Upper lobe of left lung (tissue), 6 donors: Measurements from ENCODE around the gene SCGB3A2. TPM values are rescaled to one million over a fixed set of nuclear protein-coding genes. Genes with fewer than 3 reads are reported as not detected.
"Not testable (repeated sequence)": the region's sequence is repeated elsewhere in the genome, so short reads cannot be mapped to it uniquely, and the experiment has no call there.

Source experiments
- ATAC-seq, 2 donors: fragments of 200-7000 bp; cut with Tn5 transposase; one replicate each; pipeline ENCODE4 v1.9.1; 2022; ENCODE audit warnings: mild to moderate bottlenecking in 2 of 2, moderate library complexity in 2 of 2; ENCODE audit not compliant: low FRiP score in 2 of 2
- DNase-seq, 2 donors: peaks; one replicate each; pipeline ENCODE4 v3.0.0-alpha.2; 2019 to 2020
- H3K27ac ChIP-seq, 4 donors: fragments of 200-600 bp; sonication (generic); one replicate each; pipeline ENCODE4 v1.5.1; 2016 to 2019
- H3K27me3 ChIP-seq, 4 donors: fragments of 200-600 bp; sonication (generic); one replicate each; pipeline ENCODE4 v1.5.1; 2017 to 2019
- H3K36me3 ChIP-seq, 4 donors: fragments of 200-600 bp; sonication (generic); one replicate each; pipeline ENCODE4 v1.5.1; 2016 to 2019
- H3K4me1 ChIP-seq, 4 donors: fragments of 200-600 bp; sonication (generic); one replicate each; pipeline ENCODE4 v1.5.1; 2018 to 2019
- H3K4me3 ChIP-seq, 4 donors: fragments of 200-600 bp; sonication (generic); one replicate each; pipeline ENCODE4 v1.5.1; 2017 to 2019; ENCODE audit warnings: mild to moderate bottlenecking in 2 of 4, moderate library complexity in 1 of 4
- H3K9me3 ChIP-seq, 4 donors: fragments of 200-600 bp; sonication (generic); one replicate each; pipeline ENCODE4 v1.5.1; 2018 to 2019
- EP300 ChIP-seq, 4 donors: sonication (generic); formaldehyde crosslinking; IDR thresholded peaks; one replicate each; pipeline ENCODE4 v1.5.1; 2017; ENCODE audit warnings: antibody characterized with exemption in 4 of 4, control low read depth in 2 of 4
- POLR2A ChIP-seq, 4 donors: fragments of 450-650 bp; IDR thresholded peaks; one replicate each; pipeline ENCODE4 v1.5.1; 2016 to 2017; ENCODE audit warnings: antibody characterized with exemption in 4 of 4, mild to moderate bottlenecking in 2 of 4
- POLR2AphosphoS5 ChIP-seq, 2 donors: sonication (generic); formaldehyde crosslinking; IDR thresholded peaks; one replicate each; pipeline ENCODE4 v1.5.1; 2017; ENCODE audit warnings: antibody characterized with exemption in 2 of 2
- WGBS, 2 donors: methylation state at CpG; one replicate each; pipeline ENCODE4 v1.1.5; 2017 to 2018; 5-methylcytosine and 5-hydroxymethylcytosine counted together
- total RNA-seq, 6 donors: library from RNA; depleted of rRNA in 4 of 6; stranded (reverse); fragments of >200 nt in 4 of 6; gene quantifications; one replicate each; pipeline versions ENCODE4 v1.1.0 to v1.2.1, GENCODE V29; 2016 to 2021
- TF ChIP-seq, protein P1 (sequence below), 6 experiments: fragments of 450-650 bp in 4 of 6; fragments of 200-600 bp in 2 of 6; sonication (generic) in 2 of 6; IDR thresholded peaks; one replicate each; pipeline ENCODE4 v1.5.1; 2016 to 2019; ENCODE audit warnings: antibody characterized with exemption in 6 of 6
- donor health status: DM: no; HTN: no; CAD: no; lungs with moderate emphysema.
- donor health status: DM: no; HTN: yes; CAD: no; lungs with severe emphysema.

Gene SCGB3A2
- total RNA-seq, 6 donors from 2014 or later: 324 to 1,419 (median 520) TPM

DNA sequence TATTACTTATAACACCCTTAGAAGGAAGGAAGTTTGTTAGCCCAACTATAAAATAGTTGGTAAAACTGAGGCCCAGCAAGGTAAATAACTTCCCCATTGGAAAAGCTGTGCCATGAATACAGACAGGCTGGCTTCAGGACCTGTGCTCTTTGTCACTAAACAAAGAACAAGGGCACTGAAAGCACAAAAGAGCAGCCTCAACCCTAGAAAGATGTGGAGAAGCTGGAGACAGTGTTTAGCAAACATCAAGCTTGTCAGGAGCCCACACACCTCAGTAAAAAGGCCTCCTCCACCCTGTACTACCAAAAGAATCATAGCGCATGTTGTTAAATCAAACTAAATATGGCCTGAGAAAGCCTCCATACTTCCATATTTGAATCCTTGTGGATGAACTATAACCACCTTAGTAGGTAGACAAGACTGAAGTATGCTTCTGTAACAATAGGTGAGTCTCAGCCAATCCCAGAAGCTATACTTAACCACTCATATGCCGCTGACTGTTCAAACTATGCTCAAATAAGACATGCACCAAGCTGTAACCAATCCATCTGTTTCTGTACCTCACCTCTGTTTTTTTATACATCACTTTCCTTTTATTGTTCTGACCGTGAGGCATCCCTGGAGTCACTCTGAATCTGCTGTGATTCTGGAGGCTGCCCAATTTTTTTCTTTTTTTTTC lies 18.4 kb upstream of the SCGB3A2 start:
- DNase-seq: no peak
- TF ChIP-seq POLR2AphosphoS5 (IDR thresholded peaks at IDR 0.05) (no peak), EP300 (IDR thresholded peaks at IDR 0.05) (no peak), POLR2A (IDR thresholded peaks at IDR 0.05) (no peak)
- TF ChIP-seq, protein P1, sequence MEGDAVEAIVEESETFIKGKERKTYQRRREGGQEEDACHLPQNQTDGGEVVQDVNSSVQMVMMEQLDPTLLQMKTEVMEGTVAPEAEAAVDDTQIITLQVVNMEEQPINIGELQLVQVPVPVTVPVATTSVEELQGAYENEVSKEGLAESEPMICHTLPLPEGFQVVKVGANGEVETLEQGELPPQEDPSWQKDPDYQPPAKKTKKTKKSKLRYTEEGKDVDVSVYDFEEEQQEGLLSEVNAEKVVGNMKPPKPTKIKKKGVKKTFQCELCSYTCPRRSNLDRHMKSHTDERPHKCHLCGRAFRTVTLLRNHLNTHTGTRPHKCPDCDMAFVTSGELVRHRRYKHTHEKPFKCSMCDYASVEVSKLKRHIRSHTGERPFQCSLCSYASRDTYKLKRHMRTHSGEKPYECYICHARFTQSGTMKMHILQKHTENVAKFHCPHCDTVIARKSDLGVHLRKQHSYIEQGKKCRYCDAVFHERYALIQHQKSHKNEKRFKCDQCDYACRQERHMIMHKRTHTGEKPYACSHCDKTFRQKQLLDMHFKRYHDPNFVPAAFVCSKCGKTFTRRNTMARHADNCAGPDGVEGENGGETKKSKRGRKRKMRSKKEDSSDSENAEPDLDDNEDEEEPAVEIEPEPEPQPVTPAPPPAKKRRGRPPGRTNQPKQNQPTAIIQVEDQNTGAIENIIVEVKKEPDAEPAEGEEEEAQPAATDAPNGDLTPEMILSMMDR (IDR thresholded peaks at IDR 0.05): no peak
- Histone ChIP-seq H3K4me3 (no peak overlapping the region), H3K9me3 (no peaks in the 10 kb centered on the region), H3K36me3 (no peaks in the 10 kb centered on the region), H3K27me3 (no peaks in the 10 kb centered on the region), H3K4me1 (peaks cover 0 to 11% (median 5%) of the 10 kb centered on the region in 4 donors), H3K27ac (no peak overlapping the region)
- ATAC-seq: no peak
- WGBS, 2 donors: 81 to 82% methylated on average over 3 of the region's 3 CpGs

DNA sequence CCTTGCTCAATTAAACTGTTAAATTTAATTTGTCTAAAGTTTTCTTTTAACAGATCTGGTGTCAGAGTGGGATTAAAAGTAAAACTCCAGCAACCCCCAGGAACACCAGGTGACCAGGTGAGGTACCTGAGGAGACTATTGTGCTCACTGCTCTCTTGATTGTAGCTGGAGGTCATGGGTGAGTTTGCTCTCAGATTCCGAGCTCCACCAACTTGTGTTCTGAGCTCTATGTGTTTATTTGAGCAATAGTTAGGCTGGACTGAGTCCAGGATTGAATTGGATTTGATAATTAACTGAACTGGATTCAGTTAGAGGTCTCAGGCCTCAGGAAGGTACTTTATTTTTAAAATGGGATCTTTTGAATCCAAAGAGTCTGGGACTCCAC lies 17.9 kb upstream of the SCGB3A2 start:
- Histone ChIP-seq H3K4me3 (no peak overlapping the region), H3K36me3 (no peaks in the 10 kb centered on the region), H3K27me3 (no peaks in the 10 kb centered on the region), H3K27ac (no peak overlapping the region), H3K9me3 (no peaks in the 10 kb centered on the region), H3K4me1 (peaks cover 0 to 11% (median 5%) of the 10 kb centered on the region in 4 donors)
- TF ChIP-seq POLR2AphosphoS5 (IDR thresholded peaks at IDR 0.05) (no peak), EP300 (IDR thresholded peaks at IDR 0.05) (no peak), POLR2A (IDR thresholded peaks at IDR 0.05) (no peak)
- TF ChIP-seq, protein P1 (IDR thresholded peaks at IDR 0.05): no peak
- DNase-seq: no peak
- 39 to 75% methylated on average over 1 of the region's 1 CpG for WGBS, 2 donors
- no peak for ATAC-seq

DNA sequence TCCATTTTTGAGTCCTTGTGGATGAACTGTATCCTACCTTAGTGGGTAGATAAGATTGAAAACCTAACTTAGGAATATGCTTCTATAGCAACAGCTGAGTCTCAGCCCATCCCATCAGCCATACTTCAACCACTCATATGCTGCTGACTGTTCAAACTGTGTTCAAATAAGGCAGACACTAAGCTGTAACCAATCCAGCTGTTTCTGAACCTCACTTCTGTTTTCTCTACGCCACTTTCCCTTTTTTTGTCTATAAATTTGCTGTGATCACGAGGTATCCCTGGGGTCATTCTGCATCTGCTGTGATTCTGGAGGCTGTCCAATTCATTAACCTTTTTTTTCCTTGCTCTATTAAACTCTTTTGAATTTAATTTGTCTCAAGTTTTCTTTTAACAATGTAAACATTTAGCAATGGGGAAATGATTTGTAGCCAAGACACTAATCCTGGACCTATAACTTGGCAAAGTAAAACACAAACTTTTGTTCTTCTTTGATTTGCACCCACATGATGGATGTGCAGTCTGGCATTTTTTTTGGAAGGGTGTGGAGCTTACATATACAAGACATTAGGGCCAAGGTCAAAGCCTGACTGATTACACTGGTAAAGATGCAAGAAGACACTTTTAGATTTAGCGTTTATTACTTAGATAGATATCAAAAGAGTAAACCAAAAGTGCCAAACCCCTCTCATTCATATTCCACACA lies 14.9 kb upstream of the SCGB3A2 start:
- Histone ChIP-seq H3K36me3 (no peaks in the 10 kb centered on the region), H3K4me3 (no peak overlapping the region), H3K9me3 (no peaks in the 10 kb centered on the region), H3K4me1 (peaks cover 0 to 11% (median 5%) of the 10 kb centered on the region in 4 donors), H3K27me3 (no peaks in the 10 kb centered on the region), H3K27ac (no peak overlapping the region)
- peak in 1 of 2 donors; percentile 32 for ATAC-seq
- TF ChIP-seq EP300 (IDR thresholded peaks at IDR 0.05) (no peak), POLR2A (IDR thresholded peaks at IDR 0.05) (no peak), POLR2AphosphoS5 (IDR thresholded peaks at IDR 0.05) (no peak)
- TF ChIP-seq, protein P1 (IDR thresholded peaks at IDR 0.05): no peak
- WGBS, 2 donors: 30 to 32% methylated on average over 3 of the region's 3 CpGs
- no peak for DNase-seq

DNA sequence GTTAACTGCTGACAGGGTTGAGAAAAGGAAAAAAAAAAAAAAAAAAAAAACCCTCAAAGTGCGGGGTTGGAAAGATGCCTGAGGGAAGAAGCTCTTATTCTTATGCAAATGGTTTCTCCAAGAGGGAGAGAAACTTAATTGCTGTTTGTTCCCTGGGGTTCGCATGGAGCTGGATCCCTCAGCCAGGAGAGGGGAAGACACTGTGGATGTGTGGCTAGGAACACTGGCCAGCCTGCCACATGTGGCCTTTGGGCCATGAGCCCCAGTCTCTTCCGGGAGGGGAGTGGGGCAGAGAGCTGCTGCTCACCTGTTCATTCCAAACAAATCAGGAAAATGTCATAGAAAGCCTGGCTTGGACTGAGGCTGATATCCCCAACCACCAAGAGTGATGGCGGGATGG lies 9.4 kb upstream of the SCGB3A2 start:
- ATAC-seq: no peak
- Histone ChIP-seq H3K4me3 (no peak overlapping the region), H3K27ac (peak overlapping the region in 2 of 4 donors; percentile 16 to 32), H3K4me1 (peaks cover 0 to 8% (median 0%) of the 10 kb centered on the region in 4 donors), H3K27me3 (no peaks in the 10 kb centered on the region), H3K36me3 (no peaks in the 10 kb centered on the region), H3K9me3 (no peaks in the 10 kb centered on the region)
- TF ChIP-seq, protein P1 (IDR thresholded peaks at IDR 0.05): no peak
- TF ChIP-seq POLR2AphosphoS5 (IDR thresholded peaks at IDR 0.05) (no peak), POLR2A (IDR thresholded peaks at IDR 0.05) (no peak), EP300 (IDR thresholded peaks at IDR 0.05) (no peak)
- 59 to 66% methylated on average over 4 of the region's 4 CpGs for WGBS, 2 donors
- no peak for DNase-seq

DNA sequence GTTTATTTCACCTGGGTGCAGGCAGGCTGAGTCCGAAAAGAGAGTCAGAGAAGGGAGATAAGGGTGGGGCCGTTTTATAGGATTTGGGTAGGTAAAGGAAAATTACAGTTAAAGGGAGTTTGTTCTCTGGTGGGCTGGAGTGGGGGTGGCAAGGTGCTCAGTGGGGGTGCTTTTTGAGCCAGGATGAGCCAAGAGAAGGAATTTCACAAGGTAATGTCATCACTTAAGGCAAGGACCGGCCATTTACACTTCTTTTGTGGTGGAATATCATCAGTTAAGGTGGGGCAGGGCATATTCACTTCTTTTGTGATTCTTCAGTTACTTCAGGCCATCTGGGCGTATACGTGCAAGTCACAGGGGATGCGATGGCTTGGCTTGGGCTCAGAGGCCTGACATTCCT lies 8.6 kb upstream of the SCGB3A2 start:
- DNase-seq, ATAC-seq, H3K9me3 ChIP-seq, H3K27me3 ChIP-seq, H3K4me1 ChIP-seq, H3K36me3 ChIP-seq, H3K4me3 ChIP-seq: not testable (repeated sequence)
- peak overlapping the region in 1 of 4 donors; percentile 32 for H3K27ac ChIP-seq
- 82 to 84% methylated on average over 6 of the region's 6 CpGs for WGBS, 2 donors

DNA sequence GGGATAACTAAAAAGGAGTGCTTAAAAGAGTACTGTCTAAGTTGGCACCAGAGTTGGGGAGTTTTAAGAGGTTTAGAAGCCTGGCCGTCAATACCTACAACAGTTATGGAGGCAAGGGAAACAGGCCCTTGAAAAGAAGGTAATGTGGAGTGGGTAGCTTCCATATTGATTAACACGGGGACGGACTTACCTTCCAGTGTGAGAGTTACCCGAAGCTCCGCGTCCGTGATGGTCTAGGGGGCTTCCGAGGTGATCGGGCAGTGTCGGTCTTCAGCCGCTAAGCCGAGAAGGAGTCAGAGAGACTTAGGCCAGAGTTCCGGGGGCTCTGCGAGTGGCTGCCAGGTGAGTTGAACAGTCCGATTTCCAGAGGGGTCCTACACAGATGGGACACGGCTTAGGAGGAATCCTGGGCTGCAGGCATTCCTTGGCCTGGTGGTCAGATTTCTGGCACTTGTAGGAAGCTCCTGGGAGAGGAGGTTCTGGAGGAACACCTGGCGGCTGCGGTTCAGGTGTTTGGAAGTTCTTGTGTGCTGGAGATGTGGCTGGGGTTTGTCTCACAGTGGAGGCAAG lies 6.4 kb upstream of the SCGB3A2 start:
- Histone ChIP-seq H3K4me3 (peak overlapping the region in 1 of 4 donors; percentile 6), H3K27ac (peak overlapping the region in 1 of 4 donors; percentile 52)
- not testable (repeated sequence) for H3K27me3 ChIP-seq, H3K4me1 ChIP-seq, ATAC-seq, H3K9me3 ChIP-seq, H3K36me3 ChIP-seq
- peak in 1 of 2 donors; percentile 1 for DNase-seq
- 90 to 96% methylated on average over 11 to 13 of the region's 18 CpGs for WGBS, 2 donors

DNA sequence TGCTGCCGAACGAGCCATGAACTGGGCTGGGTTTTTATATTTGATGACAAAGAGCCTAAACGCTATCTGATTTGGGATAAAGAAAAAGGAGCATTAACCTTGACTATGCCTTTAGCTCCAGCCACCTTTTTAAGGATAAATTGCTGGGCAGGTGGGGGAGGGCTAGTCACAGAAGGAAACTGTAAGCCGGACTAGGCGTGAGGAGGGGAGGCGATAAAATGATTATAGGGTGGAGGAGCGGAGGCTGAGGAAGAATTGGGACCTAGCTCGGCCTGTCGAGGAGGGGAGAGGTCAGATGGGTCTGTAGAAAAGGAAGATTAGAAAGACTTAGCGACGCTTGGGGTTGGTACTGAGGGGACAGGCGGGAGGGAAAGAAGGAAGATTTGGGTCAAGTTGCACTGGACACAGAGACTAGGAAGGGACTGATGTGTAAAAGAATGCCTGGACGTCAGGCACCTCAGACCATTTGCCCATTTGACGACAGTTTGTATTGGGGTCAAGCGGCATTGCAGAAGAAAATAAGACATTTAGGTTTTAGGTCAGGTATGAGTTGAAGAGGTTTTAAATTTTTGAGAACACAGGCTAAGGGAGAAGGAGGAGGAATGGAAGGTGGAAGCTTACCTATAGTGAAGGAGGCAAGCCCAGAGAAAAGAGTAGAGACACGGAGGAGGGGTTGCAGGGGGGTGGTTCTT lies 5.6 kb upstream of the SCGB3A2 start:
- H3K4me1 ChIP-seq, H3K36me3 ChIP-seq, DNase-seq, H3K9me3 ChIP-seq, ATAC-seq, H3K27me3 ChIP-seq, H3K27ac ChIP-seq, H3K4me3 ChIP-seq: not testable (repeated sequence)
- 85 to 89% methylated on average over 16 of the region's 16 CpGs for WGBS, 2 donors
